ENCODE measurements around the gene KLF7. TPM values are rescaled to one million over a fixed set of nuclear protein-coding genes. Genes with fewer than 3 reads are reported as not detected.

The KLF7 gene
- total RNA-seq, 1 experiment from 2014 or later: 15.4 TPM

GRCh38 chr2:207086136-207086535, 79.6 kb downstream of the KLF7 start (continued):
- TF ChIP-seq, protein P1, sequence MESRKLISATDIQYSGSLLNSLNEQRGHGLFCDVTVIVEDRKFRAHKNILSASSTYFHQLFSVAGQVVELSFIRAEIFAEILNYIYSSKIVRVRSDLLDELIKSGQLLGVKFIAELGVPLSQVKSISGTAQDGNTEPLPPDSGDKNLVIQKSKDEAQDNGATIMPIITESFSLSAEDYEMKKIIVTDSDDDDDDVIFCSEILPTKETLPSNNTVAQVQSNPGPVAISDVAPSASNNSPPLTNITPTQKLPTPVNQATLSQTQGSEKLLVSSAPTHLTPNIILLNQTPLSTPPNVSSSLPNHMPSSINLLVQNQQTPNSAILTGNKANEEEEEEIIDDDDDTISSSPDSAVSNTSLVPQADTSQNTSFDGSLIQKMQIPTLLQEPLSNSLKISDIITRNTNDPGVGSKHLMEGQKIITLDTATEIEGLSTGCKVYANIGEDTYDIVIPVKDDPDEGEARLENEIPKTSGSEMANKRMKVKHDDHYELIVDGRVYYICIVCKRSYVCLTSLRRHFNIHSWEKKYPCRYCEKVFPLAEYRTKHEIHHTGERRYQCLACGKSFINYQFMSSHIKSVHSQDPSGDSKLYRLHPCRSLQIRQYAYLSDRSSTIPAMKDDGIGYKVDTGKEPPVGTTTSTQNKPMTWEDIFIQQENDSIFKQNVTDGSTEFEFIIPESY (IDR thresholded peaks at IDR 0.05; ENCODE audit: extremely low read depth, insufficient replicate concordance, low read length): no peak
- TF ChIP-seq SRF (IDR thresholded peaks at IDR 0.05; ENCODE audit: low read depth) (no peak), ZNF274 (IDR thresholded peaks at IDR 0.05; ENCODE audit: low read depth, low read length) (no peak), CEBPB (IDR thresholded peaks at IDR 0.05; ENCODE audit: low read depth) (no peak), EGR1 (IDR thresholded peaks at IDR 0.05; ENCODE audit: low read depth) (no peak), POLR2A (IDR thresholded peaks at IDR 0.05; ENCODE audit: borderline replicate concordance, extremely low read depth, insufficient read depth, insufficient read length) (no peak), FOSL1 (IDR thresholded peaks at IDR 0.05; ENCODE audit: low read depth) (no peak), ZFX (IDR thresholded peaks at IDR 0.05) (no peak)

GRCh38 chr2:207085110-207085509, 80.6 kb downstream of the KLF7 start:
- H3K27me3 ChIP-seq (ENCODE audit: insufficient read depth, low read length): no peaks in the 10 kb centered on the region
- TF ChIP-seq SP1 (IDR thresholded peaks at IDR 0.05; ENCODE audit: low read depth) (no peak), EZH2 (IDR thresholded peaks at IDR 0.05) (no peak), SIN3A (IDR thresholded peaks at IDR 0.05; ENCODE audit: low read depth) (no peak), ATF3 (IDR thresholded peaks at IDR 0.05) (no peak), CBX3 (IDR thresholded peaks at IDR 0.05; ENCODE audit: low read depth) (no peak), YY1 (IDR thresholded peaks at IDR 0.05; ENCODE audit: extremely low read depth, insufficient replicate concordance, low read depth, low read length) (no peak), SRF (IDR thresholded peaks at IDR 0.05; ENCODE audit: low read depth) (no peak), EGR1 (IDR thresholded peaks at IDR 0.05; ENCODE audit: low read depth) (no peak)
- TF ChIP-seq, protein P1 (IDR thresholded peaks at IDR 0.05; ENCODE audit: extremely low read depth, insufficient replicate concordance, low read length): no peak
- BruUV-seq (replicated peaks): no TSS peak
- no peaks in the 10 kb centered on the region for H3K36me3 ChIP-seq (ENCODE audit: control insufficient read depth in 1 of 2, insufficient read depth in 2 of 2, low read length in 2 of 2)
- DNase-seq (ENCODE audit: low read depth, low spot score) (no peak), ATAC-seq (no peak)
- no peaks in the 10 kb centered on the region for H3K9me2 ChIP-seq (ENCODE audit: insufficient read depth)
- H3K79me2 ChIP-seq (ENCODE audit: insufficient read depth, low read length): no peaks in the 10 kb centered on the region
- intact Hi-C loops (cut with micrococcal nuclease): no loop called here
- H4K20me1 ChIP-seq (ENCODE audit: insufficient read depth): no peaks in the 10 kb centered on the region
- no peak overlapping the region for H3K4me3 ChIP-seq (replicated peaks in 1 of 2; ENCODE audit: low read depth in 1 of 2, low read length in 2 of 2)
- no peaks in the 10 kb centered on the region for H3K9me3 ChIP-seq (ENCODE audit: control insufficient read depth in 1 of 2, insufficient read depth in 1 of 2, low read depth in 1 of 2, low read length in 2 of 2)
- no peak overlapping the region for H3K4me2 ChIP-seq (ENCODE audit: low read length)
- no peak overlapping the region for H3K9ac ChIP-seq (ENCODE audit: low read length)
- H3K27ac ChIP-seq (ENCODE audit: low read depth, low read length): no peak overlapping the region
- no peaks in the 10 kb centered on the region for H3K4me1 ChIP-seq (ENCODE audit: control insufficient read depth in 1 of 2, insufficient read depth in 2 of 2, low read length in 2 of 2)
- ChIA-PET POLR2A (no interaction called here), RAD21 (ENCODE audit: low non-redundant PET in 1 of 2, low total read pairs in 2 of 2, uncharacterized antibody in 2 of 2, unreplicated experiment in 2 of 2) (no interaction called here), CTCF (no interaction called here)
- no peak overlapping the region for H2AFZ ChIP-seq (ENCODE audit: low read depth, low read length, poor library complexity, severe bottlenecking)
